Neural cell (in vitro differentiated cells): ENCODE measurements around the gene TMOD1. TPM values are rescaled to one million over a fixed set of nuclear protein-coding genes. Genes with fewer than 3 reads are reported as not detected.

Experiments
- H2AFZ ChIP-seq: fragments of 200-600, 300-800 bp; sonication (generic), shearing (Covaris generic); 2 replicates; pipeline ENCODE4 v1.6.0; 2014; ENCODE audit warnings: low read depth, mild to moderate bottlenecking, antibody characterized with exemption, low read length, moderate library complexity
- H3F3A ChIP-seq: fragments of 200-600 bp; shearing (Covaris generic); 2 replicates; pipeline ENCODE4 v1.6.1; 2016; ENCODE audit warnings: mild to moderate bottlenecking, moderate library complexity, mixed read lengths, antibody characterized with exemption, low read length; ENCODE audit not compliant: insufficient read depth, poor library complexity, severe bottlenecking
- H3K27ac ChIP-seq: fragments of 200-600, 300-800 bp; sonication (generic), shearing (Covaris generic); 2 replicates; pipeline ENCODE4 v1.5.1; 2014; ENCODE audit warnings: mild to moderate bottlenecking, low read length, moderate library complexity
- H3K27me3 ChIP-seq: fragments of 300-800, 200-600 bp; sonication (generic), shearing (Covaris generic); 2 replicates; pipeline ENCODE4 v1.6.0; 2014; ENCODE audit warnings: mild to moderate bottlenecking, low read depth, low read length, moderate library complexity; ENCODE audit not compliant: insufficient read depth
- H3K36me3 ChIP-seq: fragments of 300-800, 200-600 bp; sonication (generic), shearing (Covaris generic); 2 replicates; pipeline ENCODE4 v1.5.1; 2014; ENCODE audit warnings: mild to moderate bottlenecking, antibody characterized with exemption, low read length, moderate library complexity; ENCODE audit not compliant: insufficient read depth
- H3K4me2 ChIP-seq: fragments of 300-800, 200-600 bp; sonication (generic), shearing (Covaris generic); 2 replicates; pipeline ENCODE4 v1.6.0; 2014; ENCODE audit warnings: mild to moderate bottlenecking, low read length
- H3K4me3 ChIP-seq: fragments of 300-800, 200-600 bp; sonication (generic), shearing (Covaris generic); 2 replicates; pipeline ENCODE4 v1.5.1; 2014; ENCODE audit warnings: mild to moderate bottlenecking, low read length, moderate library complexity
- H3K79me2 ChIP-seq: fragments of 200-600 bp; shearing (Covaris generic); replicated peaks from 2 replicates; pipeline ENCODE4 v1.6.0; 2014; ENCODE audit warnings: mild to moderate bottlenecking, low read length, moderate library complexity; ENCODE audit not compliant: insufficient read depth
- H3K9ac ChIP-seq: fragments of 300-800, 200-600 bp; sonication (generic), shearing (Covaris generic); 2 replicates; pipeline ENCODE4 v1.6.1; 2016; ENCODE audit warnings: mild to moderate bottlenecking, low read length, mixed read lengths
- H3K9me2 ChIP-seq: fragments of 200-600 bp; shearing (Covaris generic); 2 replicates; pipeline ENCODE4 v1.6.1; 2016; ENCODE audit warnings: mild to moderate bottlenecking, low read length, mixed read lengths; ENCODE audit not compliant: insufficient read depth
- H3K9me3 ChIP-seq: fragments of 200-600, 300-800 bp; sonication (generic), shearing (Covaris generic); 2 replicates; pipeline ENCODE4 v1.6.1; 2016; ENCODE audit warnings: mild to moderate bottlenecking, mixed run types, low read length, moderate library complexity, mixed read lengths
- H4K20me1 ChIP-seq: fragments of 200-600 bp; shearing (Covaris generic); 2 replicates; pipeline ENCODE4 v1.6.1; 2016; ENCODE audit warnings: mild to moderate bottlenecking, mixed run types; ENCODE audit not compliant: insufficient read depth
- CTCF ChIP-seq: fragments of 450-650 bp; IDR thresholded peaks from 2 replicates; pipeline ENCODE4 v1.5.1; 2014; ENCODE audit warnings: antibody characterized with exemption, mild to moderate bottlenecking, moderate library complexity; ENCODE audit not compliant: poor library complexity, severe bottlenecking
- EP300 ChIP-seq: fragments of 450-650 bp; conservative IDR thresholded peaks from 2 replicates; pipeline ENCODE4 v1.6.1; 2014; ENCODE audit warnings: antibody characterized with exemption, mild to moderate bottlenecking, moderate library complexity; ENCODE audit not compliant: poor library complexity, severe bottlenecking
- EZH2 ChIP-seq: fragments of 200-600, 300-800 bp; shearing (Covaris generic), sonication (generic); IDR thresholded peaks from 2 replicates; pipeline ENCODE4 v1.6.1; 2014; ENCODE audit warnings: antibody characterized with exemption, low read length, borderline replicate concordance, mild to moderate bottlenecking; ENCODE audit not compliant: insufficient read depth, poor library complexity, severe bottlenecking
- MXI1 ChIP-seq: fragments of 450-650 bp; conservative IDR thresholded peaks from 2 replicates; pipeline ENCODE4 v1.6.1; 2014; ENCODE audit warnings: antibody characterized with exemption, mild to moderate bottlenecking; ENCODE audit not compliant: poor library complexity, severe bottlenecking
- POLR2AphosphoS5 ChIP-seq: IDR thresholded peaks from 2 replicates; pipeline ENCODE4 v1.6.1; 2012
- RAD21 ChIP-seq: fragments of 450-650 bp; conservative IDR thresholded peaks from 2 replicates; pipeline ENCODE4 v1.6.1; 2014; ENCODE audit warnings: antibody characterized with exemption, mild to moderate bottlenecking, moderate library complexity
- REST ChIP-seq: IDR thresholded peaks from 2 replicates; pipeline ENCODE4 v1.6.1; 2012; ENCODE audit warnings: borderline replicate concordance
- SMC3 ChIP-seq: fragments of 450-650 bp; conservative IDR thresholded peaks from 2 replicates; pipeline ENCODE4 v1.6.1; 2014; ENCODE audit warnings: antibody characterized with exemption, mild to moderate bottlenecking, moderate library complexity; ENCODE audit not compliant: poor library complexity
- TAF1 ChIP-seq: IDR thresholded peaks from 2 replicates; pipeline ENCODE4 v1.6.1; 2012; ENCODE audit warnings: low read depth
- polyA plus RNA-seq: library from polyadenylated mRNA; depleted of rRNA; stranded (reverse); fragments of >200 nt; gene quantifications from 2 replicates; pipeline ENCODE4 v1.2.3, GENCODE V29; 2014

Gene TMOD1
- polyA plus RNA-seq, 1 donor from 2014 or later = 0.17 TPM

GRCh38 chr9:97468658-97469448 lies 32.6 kb upstream of the TMOD1 start:
- no peak overlapping the region for H3K4me3 ChIP-seq
- H3K27ac ChIP-seq = no peak overlapping the region
- no peaks in the 10 kb centered on the region for H4K20me1 ChIP-seq
- H3K9ac ChIP-seq = no peak overlapping the region
- no peaks in the 10 kb centered on the region for H3K27me3 ChIP-seq
- no peak overlapping the region for H2AFZ ChIP-seq
- no peak overlapping the region for H3K4me2 ChIP-seq
- H3K36me3 ChIP-seq = no peaks in the 10 kb centered on the region
- H3F3A ChIP-seq = no peaks in the 10 kb centered on the region
- no peaks in the 10 kb centered on the region for H3K9me3 ChIP-seq
- no peaks in the 10 kb centered on the region for H3K9me2 ChIP-seq
- H3K79me2 ChIP-seq = no peaks in the 10 kb centered on the region
- TF ChIP-seq EZH2 = no peak
- peak; percentile 76 for TF ChIP-seq RAD21
- TF ChIP-seq SMC3 = peak; percentile 70
- peak; percentile 68 for TF ChIP-seq CTCF

- no peaks in the 10 kb centered on the region for H3F3A ChIP-seq
- H3K9me3 ChIP-seq = no peaks in the 10 kb centered on the region
- H3K4me2 ChIP-seq = no peak overlapping the region
- H3K9me2 ChIP-seq = no peaks in the 10 kb centered on the region
- H3K79me2 ChIP-seq = no peaks in the 10 kb centered on the region
- no peaks in the 10 kb centered on the region for H4K20me1 ChIP-seq
- H2AFZ ChIP-seq = no peak overlapping the region
- H3K9ac ChIP-seq = no peak overlapping the region
- H3K4me3 ChIP-seq = no peak overlapping the region
- no peak overlapping the region for H3K27ac ChIP-seq
- TF ChIP-seq TAF1 (no peak), REST (no peak), POLR2AphosphoS5 (no peak)
- no peaks in the 10 kb centered on the region for H3K36me3 ChIP-seq
- H3K27me3 ChIP-seq = no peaks in the 10 kb centered on the region
Measured at GRCh38 chr9:97470076-97470475, 31.4 kb upstream of the TMOD1 start.

DNA sequence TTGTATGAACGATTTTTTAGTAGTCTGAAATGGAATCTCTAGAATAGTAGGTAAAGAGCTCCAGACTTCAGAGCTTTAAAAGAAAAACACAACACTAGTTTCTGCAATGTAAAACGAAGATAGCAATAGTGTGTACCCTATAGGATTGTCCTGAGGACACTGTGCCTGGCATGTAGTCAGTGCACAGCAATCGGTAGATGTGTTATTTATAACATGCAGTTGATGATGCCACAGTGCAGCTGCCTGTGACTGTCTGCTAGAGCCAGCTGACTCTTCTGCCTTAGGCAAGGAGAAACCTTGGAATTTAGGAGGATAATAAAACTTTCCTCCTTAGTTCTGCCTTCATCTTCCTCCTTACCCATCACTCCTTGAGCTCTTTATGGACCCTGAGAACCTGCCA lies 27.7 kb upstream of the TMOD1 start:
- TF ChIP-seq MXI1 (no peak), CTCF (no peak), RAD21 (no peak), SMC3 (no peak), REST (no peak), POLR2AphosphoS5 (no peak), EZH2 (no peak), EP300 (no peak), TAF1 (no peak)
- no peak overlapping the region for H3K9ac ChIP-seq
- H3K9me3 ChIP-seq = no peaks in the 10 kb centered on the region
- no peak overlapping the region for H3K4me3 ChIP-seq
- no peaks in the 10 kb centered on the region for H3K9me2 ChIP-seq
- H3K27ac ChIP-seq = no peak overlapping the region
- no peaks in the 10 kb centered on the region for H3K27me3 ChIP-seq
- no peak overlapping the region for H3K4me2 ChIP-seq
- H4K20me1 ChIP-seq = no peaks in the 10 kb centered on the region
- no peak overlapping the region for H2AFZ ChIP-seq
- H3F3A ChIP-seq = no peaks in the 10 kb centered on the region
- H3K36me3 ChIP-seq = no peaks in the 10 kb centered on the region
- H3K79me2 ChIP-seq = no peaks in the 10 kb centered on the region
